ENCODE data around the gene RASL10A. TPM values are rescaled to one million over a fixed set of nuclear protein-coding genes. Genes with fewer than 3 reads are reported as not detected.

RASL10A gene
- total and polyA plus RNA-seq, 9 of the 15 experiments (the other 6 are each of a cell fraction or from before 2014, with no cell fraction given): 0.17 to 1.2 (median 0.45) TPM; not detected in 3

DNA sequence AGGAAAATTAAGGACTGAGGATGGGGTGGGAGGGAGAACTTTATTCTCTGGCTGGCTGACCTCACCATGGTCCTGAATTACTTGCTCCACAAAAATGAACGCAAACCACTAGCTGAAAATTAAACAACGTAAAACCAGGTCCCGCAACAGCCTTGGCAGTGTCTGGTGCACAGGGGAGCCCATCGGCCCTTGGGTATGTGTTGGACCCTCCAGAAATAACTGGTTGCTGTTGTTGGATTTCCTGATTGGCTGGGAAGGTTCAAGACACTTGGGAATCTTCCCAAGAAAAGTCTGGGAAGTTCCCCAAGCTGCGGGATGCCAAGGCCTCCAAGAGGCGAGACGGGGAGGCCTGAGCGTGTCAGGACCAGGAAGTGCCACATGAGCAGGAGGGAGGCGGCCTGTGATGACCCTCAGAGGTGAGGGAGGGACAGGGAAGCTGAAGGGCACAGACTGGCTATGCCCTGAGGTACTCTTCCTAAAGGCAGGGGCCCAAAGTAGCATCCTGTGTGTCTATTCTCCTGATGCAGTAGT, 10.4 kb upstream of the RASL10A start:
- BruUV-seq (replicated peaks): no TSS peak
- DNase-seq (ENCODE audit: extremely low read depth in 1 of 4, low spot score in 3 of 4) (no peak), ATAC-seq (no peak), FAIRE-seq (no peak)
- Histone ChIP-seq H3K36me3 (ENCODE audit: control insufficient read depth, insufficient read depth, low read length) (peaks cover 29% of the 10 kb centered on the region; the same call in 1 of the 3 replicates), H3K9ac (ENCODE audit: insufficient read depth in 1 of 2, low read depth in 2 of 2, low read length in 2 of 2) (no peak overlapping the region), H3K9me1 (ENCODE audit: control insufficient read depth, insufficient read depth, low read length) (no peaks in the 10 kb centered on the region), H4K20me1 (replicated peaks; ENCODE audit: control insufficient read depth, insufficient read depth, low read length) (no peaks in the 10 kb centered on the region), H3K9me3 (replicated peaks; ENCODE audit: control insufficient read depth, insufficient read depth, low read depth, low read length) (no peaks in the 10 kb centered on the region), H3K27ac (ENCODE audit: extremely low read depth, low read depth, low read length) (no peak overlapping the region), H2AFZ (ENCODE audit: low read depth, low read length) (no peak overlapping the region), H3K79me2 (ENCODE audit: control insufficient read depth, insufficient read depth, low read length) (no peaks in the 10 kb centered on the region), H3K4me3 (no peak overlapping the region), H3K4me2 (ENCODE audit: insufficient read depth, low read length) (no peak overlapping the region), H3K4me1 (replicated peaks in 1 of 2; ENCODE audit: control insufficient read depth in 2 of 2, insufficient read depth in 2 of 2, low read length in 2 of 2) (no peaks in the 10 kb centered on the region; a peak in 1 of 5 replicates), H3K27me3 (ENCODE audit: control insufficient read depth in 2 of 2, insufficient read depth in 2 of 2, low read length in 2 of 2) (no peaks in the 10 kb centered on the region)
- POLR2A ChIA-PET: interaction anchor here (1.1 kb wide), 1 partner anchor 8 kb away, joined by 3 read pairs; no protein-coding TSS in a partner anchor
- no peak for TF ChIP-seq GATAD2A (IDR thresholded peaks at IDR 0.05)
- TF ChIP-seq CBX2 (IDR thresholded peaks at IDR 0.05; ENCODE audit: insufficient read depth, low read length, poor library complexity, severe bottlenecking): no peak
- TF ChIP-seq HMG20B (CRISPR knock-in tag; IDR thresholded peaks at IDR 0.05): no peak
- no peak for TF ChIP-seq ZNF707 (CRISPR knock-in tag; conservative IDR thresholded peaks at IDR 0.05)
- no peak for TF ChIP-seq U2AF1 (optimal IDR thresholded peaks at IDR 0.05; ENCODE audit: low read depth, low read length)
- TF ChIP-seq SRSF7 (optimal IDR thresholded peaks at IDR 0.05; ENCODE audit: low read depth, low read length): no peak
- TF ChIP-seq MAFF (IDR thresholded peaks at IDR 0.05; ENCODE audit: low read length): no peak
- no peak for TF ChIP-seq SREBF1 (IDR thresholded peaks at IDR 0.05; ENCODE audit: borderline replicate concordance, low read depth, low read length)
- 86% methylated on average over 6 of the region's 9 CpGs for WGBS (ENCODE audit: insufficient coverage, low coverage, missing lambda C conversion rate)
- CTCF ChIA-PET (ENCODE audit: low intra/inter-chr PET ratio): no interaction called here
- in situ Hi-C loops (cut with MboI) (no loop called here), intact Hi-C loops (cut with micrococcal nuclease) (no loop called here)

All from K562 (cell line).